Nephron progenitor cell (in vitro differentiated cells): ENCODE results near the gene GTF2F1.
A peak's percentile ranks its signal among the peaks of the same experiment; 100 is the strongest.
"Not testable (repeated sequence)": the region's sequence is repeated elsewhere in the genome, so short reads cannot be mapped to it uniquely, and the experiment has no call there.

Experiments used
- DNase-seq: peaks from one replicate; pipeline ENCODE4 v3.0.0; 2021
- H3K27ac Mint-ChIP-seq: 2 replicates; pipeline ENCODE4 v1.8.0; 2021; ENCODE audit warnings: mild to moderate bottlenecking, moderate library complexity, mixed read lengths
- H3K27me3 Mint-ChIP-seq: 2 replicates; pipeline ENCODE4 v1.8.0; 2021; ENCODE audit warnings: mild to moderate bottlenecking, low read depth, mixed read lengths; ENCODE audit not compliant: poor library complexity
- H3K36me3 Mint-ChIP-seq: 2 replicates; pipeline ENCODE4 v1.8.0; 2021; ENCODE audit warnings: low read depth, mixed read lengths
- H3K4me1 Mint-ChIP-seq: 2 replicates; pipeline ENCODE4 v1.8.0; 2021; ENCODE audit warnings: mixed read lengths
- H3K4me3 Mint-ChIP-seq: 2 replicates; pipeline ENCODE4 v1.8.0; 2021; ENCODE audit warnings: mild to moderate bottlenecking, moderate library complexity, mixed read lengths
- H3K9me3 Mint-ChIP-seq: 2 replicates; pipeline ENCODE4 v1.8.0; 2021; ENCODE audit warnings: mild to moderate bottlenecking, moderate library complexity, mixed read lengths
- CTCF ChIP-seq: fragments of 200-600 bp; sonication (generic); IDR thresholded peaks from 2 replicates; pipeline ENCODE4 v1.5.0; 2021; ENCODE audit warnings: antibody characterized with exemption

Gene GTF2F1

DNA sequence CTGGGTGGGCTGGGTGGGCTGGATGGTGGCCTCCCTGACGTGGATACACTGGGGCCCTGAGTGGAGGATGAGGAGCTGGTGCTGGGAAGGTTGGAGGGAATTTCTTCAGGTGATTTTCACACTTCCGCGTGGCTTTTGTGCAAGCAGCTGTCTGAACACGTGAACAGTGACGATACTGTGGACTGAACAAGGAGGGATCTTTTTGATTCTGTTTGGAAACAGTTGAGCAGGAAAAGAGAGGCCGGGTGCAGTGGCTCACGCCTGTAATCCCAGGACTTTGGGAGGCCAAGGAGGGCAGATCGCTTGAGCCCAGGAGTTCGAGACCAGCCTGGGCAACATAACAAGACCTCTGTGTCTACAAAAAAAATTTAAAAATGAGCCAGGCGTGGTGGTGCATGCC, 9.1 kb upstream of the GTF2F1 start:
- no peak overlapping the region for H3K4me3 Mint-ChIP-seq
- no peaks in the 10 kb centered on the region for H3K36me3 Mint-ChIP-seq
- peaks cover 24% of the 10 kb centered on the region for H3K4me1 Mint-ChIP-seq
- no peak for DNase-seq
- no peaks in the 10 kb centered on the region for H3K9me3 Mint-ChIP-seq
- peak overlapping the region; percentile 97 for H3K27ac Mint-ChIP-seq
- no peak for TF ChIP-seq CTCF
- no peaks in the 10 kb centered on the region for H3K27me3 Mint-ChIP-seq

- not testable (repeated sequence) for DNase-seq, H3K27me3 Mint-ChIP-seq, H3K36me3 Mint-ChIP-seq, H3K9me3 Mint-ChIP-seq, H3K4me3 Mint-ChIP-seq
- H3K27ac Mint-ChIP-seq = peak overlapping the region; percentile 61
- H3K4me1 Mint-ChIP-seq = peaks cover 24% of the 10 kb centered on the region
Measured at GRCh38 chr19:6400062-6400944, 7.3 kb upstream of the GTF2F1 start.

DNA sequence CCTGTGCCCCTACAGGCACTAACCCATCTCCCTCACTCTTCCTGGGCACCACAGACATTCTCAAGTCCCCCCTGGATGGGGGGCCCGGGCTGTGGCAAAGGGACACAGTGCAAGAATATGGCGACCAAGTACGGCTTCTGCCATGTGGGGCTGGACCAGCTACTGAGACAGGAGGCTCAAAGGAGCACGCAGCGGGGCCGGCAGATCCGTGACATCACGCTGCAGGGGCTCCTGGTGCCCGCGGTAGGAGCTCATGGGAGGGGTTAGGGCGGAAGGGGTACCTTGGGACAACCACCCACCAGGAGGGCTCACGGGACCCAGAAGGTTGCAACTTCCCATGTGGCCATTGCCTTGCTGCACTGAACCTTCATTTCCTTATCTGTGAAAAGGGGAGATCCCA, 3.3 kb upstream of the GTF2F1 start:
- Mint-ChIP-seq H3K4me1 (peaks cover 31% of the 10 kb centered on the region), H3K9me3 (no peaks in the 10 kb centered on the region), H3K36me3 (peaks cover 4% of the 10 kb centered on the region), H3K27ac (no peak overlapping the region), H3K4me3 (no peak overlapping the region), H3K27me3 (no peaks in the 10 kb centered on the region)
- DNase-seq = no peak
- TF ChIP-seq CTCF = no peak

DNA sequence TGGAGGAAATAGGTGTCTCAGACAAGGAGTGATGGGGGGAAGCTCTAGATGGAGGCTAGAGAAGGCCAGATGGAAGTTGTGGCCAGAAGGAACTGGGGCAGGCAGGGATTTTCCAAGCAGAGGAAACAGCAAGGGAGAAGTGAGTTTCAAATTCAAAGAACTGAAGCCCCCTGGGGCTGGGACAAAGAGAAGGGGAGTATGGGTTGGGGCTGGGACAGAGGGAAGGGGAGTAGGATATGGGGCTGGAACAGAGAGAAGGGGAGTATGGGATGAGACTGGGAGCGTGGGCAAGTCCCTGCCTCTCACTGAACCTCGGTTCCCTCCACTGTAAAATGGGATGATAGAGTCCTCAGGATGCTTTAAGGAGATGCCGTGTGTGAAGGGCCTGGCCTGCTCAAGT, 1.9 kb upstream of the GTF2F1 start:
- no peaks in the 10 kb centered on the region for H3K9me3 Mint-ChIP-seq
- peak overlapping the region; percentile 64 for H3K4me3 Mint-ChIP-seq

DNA sequence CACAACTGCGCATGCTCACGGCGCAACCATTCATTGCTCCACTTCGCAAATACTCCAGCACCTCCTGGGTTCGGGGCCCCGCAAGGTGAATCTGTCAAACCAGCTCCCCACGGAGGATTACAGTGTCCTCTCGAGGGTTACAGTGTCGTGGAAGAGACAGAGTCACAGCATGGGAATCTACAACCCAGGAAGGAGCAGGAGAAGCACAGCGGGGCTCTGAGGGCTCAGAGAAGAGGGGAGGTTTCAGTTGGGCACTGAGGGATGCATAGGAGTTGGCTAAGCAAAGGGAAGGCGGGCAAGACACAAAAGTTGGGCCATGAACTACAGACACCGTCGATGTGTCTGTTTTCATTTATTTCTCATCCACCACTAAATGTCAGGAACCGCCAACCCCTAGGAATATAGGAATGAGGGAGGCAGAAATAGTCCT, 1.0 kb upstream of the GTF2F1 start:
- Mint-ChIP-seq H3K4me3 (peak overlapping the region; percentile 89), H3K27ac (peak overlapping the region; percentile 99), H3K27me3 (no peaks in the 10 kb centered on the region), H3K4me1 (peaks cover 32% of the 10 kb centered on the region), H3K9me3 (no peaks in the 10 kb centered on the region), H3K36me3 (peaks cover 19% of the 10 kb centered on the region)
- TF ChIP-seq CTCF = no peak
- no peak for DNase-seq

More for the DNA sequence above, 1.9 kb upstream of the GTF2F1 start:
- Mint-ChIP-seq H3K36me3 (peaks cover 13% of the 10 kb centered on the region), H3K27me3 (no peaks in the 10 kb centered on the region), H3K4me1 (peaks cover 32% of the 10 kb centered on the region), H3K27ac (peak overlapping the region; percentile 99)
- DNase-seq = no peak
- no peak for TF ChIP-seq CTCF

GRCh38 chr19:6392221-6393073, 517 bp downstream of the GTF2F1 start:
- DNase-seq = no peak
- peak overlapping the region; percentile 89 for H3K4me3 Mint-ChIP-seq

More at GRCh38 chr19:6392221-6393073, 517 bp downstream of the GTF2F1 start:
- peak overlapping the region; percentile 99 for H3K27ac Mint-ChIP-seq
- peaks cover 32% of the 10 kb centered on the region for H3K4me1 Mint-ChIP-seq
- peaks cover 25% of the 10 kb centered on the region for H3K36me3 Mint-ChIP-seq
- H3K27me3 Mint-ChIP-seq = no peaks in the 10 kb centered on the region
- no peaks in the 10 kb centered on the region for H3K9me3 Mint-ChIP-seq
- no peak for TF ChIP-seq CTCF
